ENCODE results near the gene CDH24.

- TF ChIP-seq POLR2AphosphoS5 (IDR thresholded peaks at IDR 0.05; ENCODE audit: low read depth) = no peak
- no peak for TF ChIP-seq CTCF (IDR thresholded peaks at IDR 0.05; ENCODE audit: insufficient read depth, low read length)
- TF ChIP-seq REST (IDR thresholded peaks at IDR 0.05; ENCODE audit: insufficient replicate concordance, low read depth) = no peak
- no peak for TF ChIP-seq GABPA (IDR thresholded peaks at IDR 0.05; ENCODE audit: low read depth)
- no peak for TF ChIP-seq SPI1 (IDR thresholded peaks at IDR 0.05; ENCODE audit: borderline replicate concordance, low read depth)
These were observed 35.4 kb downstream of the CDH24 start for GRCh38 chr14:23021889-23022442.

Data from HL-60 (cell line).